Natural killer cell (primary cell): Measurements from ENCODE around the gene DNAAF8. TPM values are rescaled to one million over a fixed set of nuclear protein-coding genes. Genes with fewer than 3 reads are reported as not detected.

Source experiments
- ATAC-seq, 3 donors: fragments of 150-1000 bp in 2 of 3; fragments of 200-7000 bp in 1 of 3; cut with Tn5 transposase; 1 replicate in 1 of 3; 2 replicates in 2 of 3; pipeline ENCODE4 v1.10.0; 2021; ENCODE audit warnings: mild to moderate bottlenecking in 2 of 3, moderate library complexity in 2 of 3
- DNase-seq, 2 donors: peaks; one replicate each; pipeline versions ENCODE4 v3.0.0 to v3.0.0-alpha.2; 2013 to 2021; ENCODE audit warnings: mixed read lengths in 1 of 2
- H3K27ac ChIP-seq: one replicate; pipeline ENCODE4 v1.5.1; 2013; ENCODE audit warnings: mild to moderate bottlenecking, low read length
- H3K27me3 ChIP-seq: one replicate; pipeline ENCODE4 v1.6.1; 2013; ENCODE audit warnings: low read length; ENCODE audit not compliant: control insufficient read depth, insufficient read depth
- H3K36me3 ChIP-seq: one replicate; pipeline ENCODE4 v1.6.1; 2013; ENCODE audit warnings: low read length; ENCODE audit not compliant: control insufficient read depth, insufficient read depth
- H3K4me1 ChIP-seq: one replicate; pipeline ENCODE4 v1.6.1; 2013; ENCODE audit warnings: low read length; ENCODE audit not compliant: control insufficient read depth, insufficient read depth
- H3K4me3 ChIP-seq: one replicate; pipeline ENCODE4 v1.5.1; 2013; ENCODE audit warnings: low read length
- H3K9me3 ChIP-seq: one replicate; pipeline ENCODE4 v1.6.1; 2013; ENCODE audit warnings: low read length; ENCODE audit not compliant: control insufficient read depth, insufficient read depth
- H3K27ac Mint-ChIP-seq, 2 donors: one replicate each; pipeline ENCODE4 v1.8.0; 2022; ENCODE audit warnings: mild to moderate bottlenecking in 2 of 2, mixed read lengths in 2 of 2, moderate library complexity in 1 of 2
- H3K27me3 Mint-ChIP-seq, 2 donors: one replicate each; pipeline ENCODE4 v1.8.0; 2022; ENCODE audit warnings: low read depth in 2 of 2, mixed read lengths in 2 of 2
- H3K36me3 Mint-ChIP-seq: one replicate; pipeline ENCODE4 v1.8.0; 2022; ENCODE audit warnings: mixed read lengths
- H3K4me1 Mint-ChIP-seq, 2 donors: one replicate each; pipeline ENCODE4 v1.8.0; 2022; ENCODE audit warnings: mixed read lengths in 2 of 2
- H3K4me3 Mint-ChIP-seq: one replicate; pipeline ENCODE4 v1.8.0; 2022; ENCODE audit warnings: mild to moderate bottlenecking, moderate library complexity, mixed read lengths
- H3K9me3 Mint-ChIP-seq, 2 donors: one replicate each; pipeline ENCODE4 v1.8.0; 2022; ENCODE audit warnings: mixed read lengths in 2 of 2
- WGBS: methylation state at CpG from one replicate; pipeline ENCODE4 v1.1.7; 2013; ENCODE audit warnings: missing lambda C conversion rate; ENCODE audit not compliant: insufficient coverage; 5-methylcytosine and 5-hydroxymethylcytosine counted together
- intact Hi-C: fragments of 100-400 bp; cut with micrococcal nuclease; formaldehyde crosslinking; loops from one replicate; pipeline ENCODE4 v1.14.2; 2022
- total RNA-seq, 4 donors: library from RNA; stranded (reverse); fragments of 120-200 nt in 1 of 4; gene quantifications; one replicate each; pipeline versions ENCODE4 v1.2.3 to v1.2.4, GENCODE V29; 2013 to 2022
- TF ChIP-seq, protein P1 (sequence below): fragments of 200-600 bp; IDR thresholded peaks from one replicate; pipeline ENCODE4 v1.8.0; 2022; ENCODE audit warnings: antibody characterized with exemption

DNAAF8 gene
- total RNA-seq, 3 donors from 2014 or later (not counting 1 experiment from before 2014, with no cell fraction given) = 0.54 TPM; not detected in 2

GRCh38 chr16:4699046-4699556, 35.2 kb upstream of the DNAAF8 start:
- H3K4me1 Mint-ChIP-seq = peaks cover 7 to 13% of the 10 kb centered on the region in 2 donors
- peaks cover 33% of the 10 kb centered on the region for H3K4me1 ChIP-seq

GRCh38 chr16:4700380-4700996, 33.8 kb upstream of the DNAAF8 start:
- ATAC-seq (no peak), DNase-seq (peak in 1 of 2 donors; percentile 79)
- WGBS = 86% methylated on average over 13 of the region's 13 CpGs
- Histone ChIP-seq H3K27ac (no peak overlapping the region), H3K27me3 (no peaks in the 10 kb centered on the region), H3K4me3 (no peak overlapping the region), H3K36me3 (peaks cover 52% of the 10 kb centered on the region), H3K9me3 (no peaks in the 10 kb centered on the region), H3K4me1 (peaks cover 20% of the 10 kb centered on the region)
- TF ChIP-seq, protein P1, sequence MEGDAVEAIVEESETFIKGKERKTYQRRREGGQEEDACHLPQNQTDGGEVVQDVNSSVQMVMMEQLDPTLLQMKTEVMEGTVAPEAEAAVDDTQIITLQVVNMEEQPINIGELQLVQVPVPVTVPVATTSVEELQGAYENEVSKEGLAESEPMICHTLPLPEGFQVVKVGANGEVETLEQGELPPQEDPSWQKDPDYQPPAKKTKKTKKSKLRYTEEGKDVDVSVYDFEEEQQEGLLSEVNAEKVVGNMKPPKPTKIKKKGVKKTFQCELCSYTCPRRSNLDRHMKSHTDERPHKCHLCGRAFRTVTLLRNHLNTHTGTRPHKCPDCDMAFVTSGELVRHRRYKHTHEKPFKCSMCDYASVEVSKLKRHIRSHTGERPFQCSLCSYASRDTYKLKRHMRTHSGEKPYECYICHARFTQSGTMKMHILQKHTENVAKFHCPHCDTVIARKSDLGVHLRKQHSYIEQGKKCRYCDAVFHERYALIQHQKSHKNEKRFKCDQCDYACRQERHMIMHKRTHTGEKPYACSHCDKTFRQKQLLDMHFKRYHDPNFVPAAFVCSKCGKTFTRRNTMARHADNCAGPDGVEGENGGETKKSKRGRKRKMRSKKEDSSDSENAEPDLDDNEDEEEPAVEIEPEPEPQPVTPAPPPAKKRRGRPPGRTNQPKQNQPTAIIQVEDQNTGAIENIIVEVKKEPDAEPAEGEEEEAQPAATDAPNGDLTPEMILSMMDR = no peak
- Mint-ChIP-seq H3K4me1 (peaks cover 3 to 7% of the 10 kb centered on the region in 2 donors), H3K36me3 (no peaks in the 10 kb centered on the region), H3K27ac (no peak overlapping the region), H3K9me3 (no peaks in the 10 kb centered on the region), H3K4me3 (no peak overlapping the region), H3K27me3 (no peaks in the 10 kb centered on the region)
- intact Hi-C loops = no loop called here

More at GRCh38 chr16:4699046-4699556, 35.2 kb upstream of the DNAAF8 start:
- H3K4me3 ChIP-seq = no peak overlapping the region
- no peak overlapping the region for H3K27ac ChIP-seq
- TF ChIP-seq, protein P1 = no peak
- Mint-ChIP-seq H3K4me3 (no peak overlapping the region), H3K36me3 (no peaks in the 10 kb centered on the region), H3K27ac (no peak overlapping the region), H3K9me3 (no peaks in the 10 kb centered on the region), H3K27me3 (no peaks in the 10 kb centered on the region)
- DNase-seq (peak in 1 of 2 donors; percentile 10), ATAC-seq (no peak)
- no peaks in the 10 kb centered on the region for H3K9me3 ChIP-seq
- intact Hi-C loops = no loop called here
- peaks cover 48% of the 10 kb centered on the region for H3K36me3 ChIP-seq
- WGBS = 92% methylated on average over 19 of the region's 19 CpGs
- H3K27me3 ChIP-seq = no peaks in the 10 kb centered on the region

DNA sequence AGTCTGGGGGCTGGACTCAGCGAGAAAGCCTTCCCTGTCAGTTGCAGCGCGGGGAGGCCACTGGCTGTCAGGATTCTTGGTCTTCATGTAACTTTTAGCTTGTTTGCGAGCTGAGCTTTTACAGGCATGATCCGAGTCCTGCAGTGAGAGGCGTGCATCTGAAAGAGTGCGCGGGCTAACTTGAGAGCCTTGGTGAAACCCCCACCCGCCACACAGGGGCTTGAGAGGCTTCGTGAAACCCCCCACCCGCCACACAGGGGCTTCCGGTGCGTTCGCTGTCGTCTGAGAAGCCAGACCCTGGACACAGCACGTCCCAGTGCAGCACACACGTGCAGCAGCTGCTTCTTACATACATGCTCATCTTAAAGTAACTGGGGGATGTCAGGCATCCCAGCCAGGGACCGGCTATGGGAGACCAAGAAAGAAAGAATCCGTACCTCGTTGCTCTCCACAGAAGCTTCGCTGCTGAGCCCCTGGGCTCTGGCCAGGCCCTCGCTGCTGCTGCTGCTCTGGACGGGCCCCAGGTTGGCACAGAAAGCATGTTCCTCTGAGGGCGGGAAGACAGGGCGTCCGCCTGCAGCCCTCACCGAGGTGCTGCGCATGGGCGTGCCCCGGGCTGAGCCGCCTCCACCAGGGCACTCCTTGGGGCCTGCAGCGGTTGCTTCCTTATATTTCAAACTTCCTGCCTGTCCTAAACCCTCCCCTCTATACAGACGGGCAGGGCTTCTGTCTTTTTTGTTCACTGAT, 33.2 kb upstream of the DNAAF8 start:
- TF ChIP-seq, protein P1 = no peak
- Mint-ChIP-seq H3K27ac (no peak overlapping the region), H3K36me3 (no peaks in the 10 kb centered on the region), H3K27me3 (no peaks in the 10 kb centered on the region), H3K9me3 (no peaks in the 10 kb centered on the region), H3K4me1 (peaks cover 0 to 4% of the 10 kb centered on the region in 2 donors), H3K4me3 (no peak overlapping the region)
- DNase-seq = peak in 1 of 2 donors; percentile 17
- no peak for ATAC-seq
- Histone ChIP-seq H3K36me3 (peaks cover 45% of the 10 kb centered on the region), H3K4me3 (no peak overlapping the region), H3K4me1 (peaks cover 14% of the 10 kb centered on the region), H3K27me3 (no peaks in the 10 kb centered on the region), H3K9me3 (no peaks in the 10 kb centered on the region), H3K27ac (no peak overlapping the region)
- intact Hi-C loops = no loop called here
- WGBS = 94% methylated on average over 33 of the region's 33 CpGs
